A549 (cell line): ENCODE data around the gene COL11A2. TPM values are rescaled to one million over a fixed set of nuclear protein-coding genes. Genes with fewer than 3 reads are reported as not detected.

Experiments
- ATAC-seq, 2 experiments: fragments of 200-7000 bp in 1 of 2; fragments of >200 bp in 1 of 2; cut with Nextera tagmentation in 1 of 2; cut with Tn5 transposase in 1 of 2; 3 replicates each; pipeline versions ENCODE4 v1.8.0 to v1.9.1; 2018 to 2020; ENCODE audit warnings: mild to moderate bottlenecking in 1 of 2, moderate library complexity in 1 of 2
- CTCF ChIA-PET: fragments of 300-600 bp; sonication (Branson Sonifier 250); formaldehyde crosslinking; extraction: SDS; loops from one replicate; lab custom pipeline; 2021; ENCODE audit warnings: antibody characterized with exemption, inconsistent platforms; lab: Yijun Ruan, JAX
- POLR2A ChIA-PET: fragments of 350-600 bp; formaldehyde crosslinking; extraction: SDS; loops from one replicate; lab custom pipeline; 2021; ENCODE audit warnings: antibody characterized with exemption, inconsistent platforms; lab: Yijun Ruan, JAX
- DNase-seq, 2 experiments: peaks; one replicate each; pipeline versions ENCODE4 v3.0.0 to v3.0.0-alpha.2; 2011 to 2016; ENCODE audit warnings: low read depth in 1 of 2, low spot score in 1 of 2
- FAIRE-seq: peaks from 2 replicates; lab custom pipeline; 2011; peaks lifted over from hg19 to GRCh38; lab: Jason Lieb, UNC
- H3K27ac ChIP-seq, 2 experiments: fragments of >200 bp; sonication (Bioruptor Twin); formaldehyde crosslinking; 3 replicates each; pipeline ENCODE4 v1.5.1; 2016 to 2017
- H3K4me1 ChIP-seq: fragments of >200 bp; sonication (Bioruptor Twin); formaldehyde crosslinking; 3 replicates; pipeline ENCODE4 v1.6.1; 2016
- H3K4me2 ChIP-seq: fragments of >200 bp; sonication (Bioruptor Twin); formaldehyde crosslinking; 3 replicates; pipeline ENCODE4 v1.6.1; 2016
- H3K4me3 ChIP-seq: fragments of >200 bp; sonication (Bioruptor Twin); formaldehyde crosslinking; 3 replicates; pipeline ENCODE4 v1.5.1; 2016
- H3K9me3 ChIP-seq: fragments of >200 bp; sonication (Bioruptor Twin); formaldehyde crosslinking; 3 replicates; pipeline ENCODE4 v1.6.1; 2016
- BCL3 ChIP-seq: fragments of >200 bp; sonication (Bioruptor Twin); formaldehyde crosslinking; IDR thresholded peaks from 3 replicates; pipeline ENCODE4 v1.6.1; 2016
- CBX8 ChIP-seq: fragments of 200-600 bp; sonication (generic); IDR thresholded peaks from 2 replicates; pipeline ENCODE4 v1.6.1; 2016
- CHD4 ChIP-seq: fragments of 200-600 bp; sonication (generic); IDR thresholded peaks from 2 replicates; pipeline ENCODE4 v1.6.1; 2016; ENCODE audit warnings: antibody characterized with exemption, mild to moderate bottlenecking, borderline replicate concordance
- E2F6 ChIP-seq: IDR thresholded peaks from 2 replicates; pipeline ENCODE4 v1.6.1; 2012; ENCODE audit warnings: low read depth, borderline replicate concordance
- EHMT2 ChIP-seq: fragments of 200-600 bp; sonication (generic); IDR thresholded peaks from 2 replicates; pipeline ENCODE4 v1.6.1; 2016; ENCODE audit warnings: antibody characterized with exemption, low read depth, mild to moderate bottlenecking, moderate library complexity
- EP300 ChIP-seq, 2 experiments: fragments of >200 bp; sonication (Bioruptor Twin); formaldehyde crosslinking; IDR thresholded peaks; 2 replicates in 1 of 2; 3 replicates in 1 of 2; pipeline ENCODE4 v1.6.1; 2016 to 2017
- GATA3 ChIP-seq: IDR thresholded peaks from 2 replicates; pipeline ENCODE4 v1.6.1; 2012; ENCODE audit warnings: borderline replicate concordance
- HEYL ChIP-seq: fragments of 250-450 bp; sonication (Bioruptor Pico); IDR thresholded peaks from 2 replicates; pipeline ENCODE4 v1.8.0; 2021; ENCODE audit warnings: mild to moderate bottlenecking, moderate library complexity
- HOXB5 ChIP-seq: fragments of 250-450 bp; sonication (Bioruptor Pico); IDR thresholded peaks from 2 replicates; pipeline ENCODE4 v1.5.0; 2020; ENCODE audit warnings: mild to moderate bottlenecking, moderate library complexity
- JUN ChIP-seq, 2 experiments: fragments of >200 bp; sonication (Bioruptor Twin); formaldehyde crosslinking; IDR thresholded peaks; 2 replicates in 1 of 2; 3 replicates in 1 of 2; pipeline ENCODE4 v1.6.1; 2016 to 2017
- KDM1A ChIP-seq: fragments of 200-600 bp; sonication (generic); IDR thresholded peaks from 2 replicates; pipeline ENCODE4 v1.6.1; 2016; ENCODE audit warnings: low read depth, mild to moderate bottlenecking
- KDM5A ChIP-seq: fragments of 200-600 bp; sonication (generic); IDR thresholded peaks from 2 replicates; pipeline ENCODE4 v1.6.1; 2016; ENCODE audit warnings: antibody characterized with exemption, mild to moderate bottlenecking
- NFE2L2 ChIP-seq: fragments of 150-350 bp; conservative IDR thresholded peaks from 2 replicates; pipeline ENCODE4 v1.6.1; 2014; ENCODE audit warnings: low read length
- NR3C1 ChIP-seq: fragments of >200 bp; sonication (Bioruptor Twin); formaldehyde crosslinking; IDR thresholded peaks from 3 replicates; pipeline ENCODE4 v1.6.1; 2017
- RAD21 ChIP-seq, 2 experiments: fragments of >200 bp in 1 of 2; sonication (Bioruptor Twin) in 1 of 2; formaldehyde crosslinking in 1 of 2; IDR thresholded peaks in 1 of 2; conservative IDR thresholded peaks in 1 of 2; 2 replicates in 1 of 2; 3 replicates in 1 of 2; pipeline ENCODE4 v1.6.1; 2012 to 2018; ENCODE audit warnings: inconsistent platforms in 1 of 2
- RCOR1 ChIP-seq: fragments of 150-350 bp; IDR thresholded peaks from 2 replicates; pipeline ENCODE4 v1.6.1; 2014; ENCODE audit warnings: antibody characterized with exemption, low read length, low read depth
- SMC3 ChIP-seq: fragments of >200 bp; sonication (Bioruptor Twin); formaldehyde crosslinking; IDR thresholded peaks from 3 replicates; pipeline ENCODE4 v1.6.1; 2018; ENCODE audit warnings: inconsistent platforms
- SREBF2 ChIP-seq: fragments of 450-650 bp; IDR thresholded peaks from 2 replicates; pipeline ENCODE4 v1.6.1; 2014; ENCODE audit warnings: mild to moderate bottlenecking, moderate library complexity
- TFCP2L1 ChIP-seq: fragments of 250-450 bp; sonication (Bioruptor Pico); IDR thresholded peaks from 2 replicates; pipeline ENCODE4 v1.5.0; 2021; ENCODE audit warnings: mild to moderate bottlenecking
- ZFP36 ChIP-seq: fragments of 450-650 bp; IDR thresholded peaks from 2 replicates; pipeline ENCODE4 v1.6.1; 2014; ENCODE audit warnings: borderline replicate concordance; ENCODE audit not compliant: partially characterized antibody
- ZNF302 ChIP-seq: fragments of 250-450 bp; sonication (Bioruptor Pico); IDR thresholded peaks from 2 replicates; pipeline ENCODE4 v1.9.0; 2021; ENCODE audit warnings: inconsistent platforms, mild to moderate bottlenecking, moderate library complexity
- ZSCAN20 ChIP-seq: fragments of 250-450 bp; sonication (Bioruptor Pico); IDR thresholded peaks from 2 replicates; pipeline ENCODE4 v1.8.0; 2022; ENCODE audit warnings: mild to moderate bottlenecking, moderate library complexity
- WGBS: methylation state at CpG from one replicate; pipeline ENCODE4 v1.1.6; 2017; ENCODE audit errors: missing lambda C conversion rate; 5-methylcytosine and 5-hydroxymethylcytosine counted together
- polyA plus RNA-seq, 4 experiments: library from polyadenylated mRNA; depleted of rRNA in 3 of 4; stranded (reverse); fragments of >200 nt; fragmentation: RNase III in 1 of 4; extraction: RNeasy Plus Mini Kit Qiagen cat#74134 plus additional on column Dnase treatment in 1 of 4; gene quantifications; 2 replicates in 3 of 4; 3 replicates in 1 of 4; pipeline ENCODE4 v1.2.3, GENCODE V29; 2011 to 2017
- TF ChIP-seq, protein P1 (sequence below): fragments of 200-600 bp; sonication (generic); IDR thresholded peaks from 2 replicates; pipeline ENCODE4 v1.6.1; 2016; ENCODE audit warnings: antibody characterized with exemption, mild to moderate bottlenecking, moderate library complexity
- TF ChIP-seq, protein P2 (sequence below): fragments of >200 bp; sonication (Bioruptor Twin); formaldehyde crosslinking; IDR thresholded peaks from 2 replicates; pipeline ENCODE4 v1.6.1; 2016
- TF ChIP-seq, protein P3 (sequence below): fragments of >200 bp; sonication (Bioruptor Twin); formaldehyde crosslinking; IDR thresholded peaks from 3 replicates; pipeline ENCODE4 v1.5.1; 2016

The COL11A2 gene
- polyA plus RNA-seq, 2 of the 4 experiments (the other 2 are of a cell fraction), result 0.66 to 1.3 TPM

DNA sequence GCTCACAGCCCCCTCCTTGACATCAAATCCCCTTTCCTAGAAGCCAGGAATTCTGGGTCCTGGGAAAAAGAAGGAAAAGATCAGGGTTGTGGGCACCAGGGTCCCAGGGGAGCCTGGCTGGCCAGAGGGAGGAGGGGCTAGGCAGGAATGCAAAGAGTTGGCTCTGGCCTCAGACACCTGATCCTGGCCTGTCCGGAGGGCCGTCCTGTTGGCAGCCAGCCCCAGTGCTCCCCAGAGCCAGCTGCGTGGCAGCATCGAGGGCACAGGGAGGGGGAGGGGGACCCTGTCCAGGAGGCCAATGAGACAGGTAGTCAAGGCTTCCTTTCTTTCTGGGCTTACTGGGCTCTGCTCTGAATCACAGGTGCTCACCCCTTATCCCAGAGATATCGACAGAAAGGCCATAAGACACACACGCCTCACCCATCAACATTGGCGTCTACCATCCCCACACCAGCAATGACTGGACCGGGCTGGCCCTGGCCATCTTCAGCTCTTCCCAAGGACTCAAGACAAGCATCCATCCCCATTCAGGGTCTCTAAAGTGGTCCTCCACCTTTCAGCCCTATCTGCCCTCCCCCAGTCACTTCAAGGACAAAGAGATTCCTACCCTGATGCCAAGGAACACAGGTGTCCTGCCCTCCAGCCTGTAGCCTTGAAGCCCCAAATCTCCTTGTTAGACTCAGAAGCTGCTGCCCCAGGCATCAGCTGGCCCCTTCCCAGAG lies 723 bp downstream of the COL11A2 start:
- no peak for FAIRE-seq
- TF ChIP-seq TFCP2L1 (no peak), HEYL (CRISPR knock-in tag) (no peak), ZNF302 (CRISPR knock-in tag) (no peak), CHD4 (no peak), RAD21 (conservative IDR thresholded peaks at IDR 0.05 in 1 of 2, IDR thresholded peaks at IDR 0.05 in 1 of 2) (no peak), ZFP36 (no peak), SMC3 (no peak), KDM1A (no peak), BCL3 (no peak), EP300 (IDR thresholded peaks at IDR 0.05) (no peak), ZSCAN20 (CRISPR knock-in tag) (no peak), SREBF2 (no peak), GATA3 (no peak), JUN (IDR thresholded peaks at IDR 0.05) (no peak), NFE2L2 (no peak)
- TF ChIP-seq, protein P1, sequence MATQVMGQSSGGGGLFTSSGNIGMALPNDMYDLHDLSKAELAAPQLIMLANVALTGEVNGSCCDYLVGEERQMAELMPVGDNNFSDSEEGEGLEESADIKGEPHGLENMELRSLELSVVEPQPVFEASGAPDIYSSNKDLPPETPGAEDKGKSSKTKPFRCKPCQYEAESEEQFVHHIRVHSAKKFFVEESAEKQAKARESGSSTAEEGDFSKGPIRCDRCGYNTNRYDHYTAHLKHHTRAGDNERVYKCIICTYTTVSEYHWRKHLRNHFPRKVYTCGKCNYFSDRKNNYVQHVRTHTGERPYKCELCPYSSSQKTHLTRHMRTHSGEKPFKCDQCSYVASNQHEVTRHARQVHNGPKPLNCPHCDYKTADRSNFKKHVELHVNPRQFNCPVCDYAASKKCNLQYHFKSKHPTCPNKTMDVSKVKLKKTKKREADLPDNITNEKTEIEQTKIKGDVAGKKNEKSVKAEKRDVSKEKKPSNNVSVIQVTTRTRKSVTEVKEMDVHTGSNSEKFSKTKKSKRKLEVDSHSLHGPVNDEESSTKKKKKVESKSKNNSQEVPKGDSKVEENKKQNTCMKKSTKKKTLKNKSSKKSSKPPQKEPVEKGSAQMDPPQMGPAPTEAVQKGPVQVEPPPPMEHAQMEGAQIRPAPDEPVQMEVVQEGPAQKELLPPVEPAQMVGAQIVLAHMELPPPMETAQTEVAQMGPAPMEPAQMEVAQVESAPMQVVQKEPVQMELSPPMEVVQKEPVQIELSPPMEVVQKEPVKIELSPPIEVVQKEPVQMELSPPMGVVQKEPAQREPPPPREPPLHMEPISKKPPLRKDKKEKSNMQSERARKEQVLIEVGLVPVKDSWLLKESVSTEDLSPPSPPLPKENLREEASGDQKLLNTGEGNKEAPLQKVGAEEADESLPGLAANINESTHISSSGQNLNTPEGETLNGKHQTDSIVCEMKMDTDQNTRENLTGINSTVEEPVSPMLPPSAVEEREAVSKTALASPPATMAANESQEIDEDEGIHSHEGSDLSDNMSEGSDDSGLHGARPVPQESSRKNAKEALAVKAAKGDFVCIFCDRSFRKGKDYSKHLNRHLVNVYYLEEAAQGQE, result no peak
- Histone ChIP-seq H3K27ac (no peak overlapping the region), H3K9me3 (no peaks in the 10 kb centered on the region), H3K4me3 (no peak overlapping the region), H3K4me1 (no peaks in the 10 kb centered on the region), H3K4me2 (no peak overlapping the region)
- ChIA-PET CTCF (interaction anchor here (1.0 kb wide), 1 partner anchor 19 kb away, joined by 4 read pairs; no protein-coding TSS in a partner anchor), POLR2A (no interaction called here)
- WGBS, result 64% methylated on average over 7 of the region's 8 CpGs
- ATAC-seq, result peak in 1 of 2 experiments; percentile 36; a peak in 4 of 6 replicates
- DNase-seq, result no peak

GRCh38 chr6:33190504-33191107 lies 1.7 kb downstream of the COL11A2 start:
- CTCF ChIA-PET, result interaction anchor here (0.6 to 1.4 kb wide), 3 partner anchors 29 to 98 kb away, joined by 3 to 4 read pairs (median 3); partner anchors contain the start of gene WDR46
- POLR2A ChIA-PET, result no interaction called here

More at GRCh38 chr6:33190504-33191107, 1.7 kb downstream of the COL11A2 start:
- H3K4me1 ChIP-seq, result no peaks in the 10 kb centered on the region
- no peak overlapping the region for H3K27ac ChIP-seq
- H3K9me3 ChIP-seq, result no peaks in the 10 kb centered on the region
- ATAC-seq (no peak), FAIRE-seq (no peak), DNase-seq (no peak)
- 88% methylated on average over 8 of the region's 11 CpGs for WGBS
- no peak overlapping the region for H3K4me3 ChIP-seq
- TF ChIP-seq E2F6, result no peak
- TF ChIP-seq CBX8, result no peak
- TF ChIP-seq, protein P2, sequence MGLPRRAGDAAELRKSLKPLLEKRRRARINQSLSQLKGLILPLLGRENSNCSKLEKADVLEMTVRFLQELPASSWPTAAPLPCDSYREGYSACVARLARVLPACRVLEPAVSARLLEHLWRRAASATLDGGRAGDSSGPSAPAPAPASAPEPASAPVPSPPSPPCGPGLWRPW, result no peak
- no peak for TF ChIP-seq CHD4
- no peak for TF ChIP-seq KDM5A
- no peak for TF ChIP-seq BCL3
- TF ChIP-seq ZSCAN20 (CRISPR knock-in tag), result no peak
- no peak for TF ChIP-seq RAD21 (conservative IDR thresholded peaks at IDR 0.05 in 1 of 2, IDR thresholded peaks at IDR 0.05 in 1 of 2)
- no peak for TF ChIP-seq NR3C1
- TF ChIP-seq EHMT2, result no peak
- TF ChIP-seq, protein P3, sequence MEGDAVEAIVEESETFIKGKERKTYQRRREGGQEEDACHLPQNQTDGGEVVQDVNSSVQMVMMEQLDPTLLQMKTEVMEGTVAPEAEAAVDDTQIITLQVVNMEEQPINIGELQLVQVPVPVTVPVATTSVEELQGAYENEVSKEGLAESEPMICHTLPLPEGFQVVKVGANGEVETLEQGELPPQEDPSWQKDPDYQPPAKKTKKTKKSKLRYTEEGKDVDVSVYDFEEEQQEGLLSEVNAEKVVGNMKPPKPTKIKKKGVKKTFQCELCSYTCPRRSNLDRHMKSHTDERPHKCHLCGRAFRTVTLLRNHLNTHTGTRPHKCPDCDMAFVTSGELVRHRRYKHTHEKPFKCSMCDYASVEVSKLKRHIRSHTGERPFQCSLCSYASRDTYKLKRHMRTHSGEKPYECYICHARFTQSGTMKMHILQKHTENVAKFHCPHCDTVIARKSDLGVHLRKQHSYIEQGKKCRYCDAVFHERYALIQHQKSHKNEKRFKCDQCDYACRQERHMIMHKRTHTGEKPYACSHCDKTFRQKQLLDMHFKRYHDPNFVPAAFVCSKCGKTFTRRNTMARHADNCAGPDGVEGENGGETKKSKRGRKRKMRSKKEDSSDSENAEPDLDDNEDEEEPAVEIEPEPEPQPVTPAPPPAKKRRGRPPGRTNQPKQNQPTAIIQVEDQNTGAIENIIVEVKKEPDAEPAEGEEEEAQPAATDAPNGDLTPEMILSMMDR, result no peak
- no peak for TF ChIP-seq RCOR1
- TF ChIP-seq HOXB5, result no peak
- H3K4me2 ChIP-seq, result no peak overlapping the region
